GM19023 (cell line): Measurements from ENCODE around the gene AIP.

Experiments used
- ATAC-seq: cut with Tn5 transposase; IDR thresholded peaks from one replicate; pipeline ENCODE4 v1.9.1; 2021; ENCODE audit warnings: mild to moderate bottlenecking, moderate library complexity; ENCODE audit not compliant: unreplicated experiment

Gene AIP

DNA sequence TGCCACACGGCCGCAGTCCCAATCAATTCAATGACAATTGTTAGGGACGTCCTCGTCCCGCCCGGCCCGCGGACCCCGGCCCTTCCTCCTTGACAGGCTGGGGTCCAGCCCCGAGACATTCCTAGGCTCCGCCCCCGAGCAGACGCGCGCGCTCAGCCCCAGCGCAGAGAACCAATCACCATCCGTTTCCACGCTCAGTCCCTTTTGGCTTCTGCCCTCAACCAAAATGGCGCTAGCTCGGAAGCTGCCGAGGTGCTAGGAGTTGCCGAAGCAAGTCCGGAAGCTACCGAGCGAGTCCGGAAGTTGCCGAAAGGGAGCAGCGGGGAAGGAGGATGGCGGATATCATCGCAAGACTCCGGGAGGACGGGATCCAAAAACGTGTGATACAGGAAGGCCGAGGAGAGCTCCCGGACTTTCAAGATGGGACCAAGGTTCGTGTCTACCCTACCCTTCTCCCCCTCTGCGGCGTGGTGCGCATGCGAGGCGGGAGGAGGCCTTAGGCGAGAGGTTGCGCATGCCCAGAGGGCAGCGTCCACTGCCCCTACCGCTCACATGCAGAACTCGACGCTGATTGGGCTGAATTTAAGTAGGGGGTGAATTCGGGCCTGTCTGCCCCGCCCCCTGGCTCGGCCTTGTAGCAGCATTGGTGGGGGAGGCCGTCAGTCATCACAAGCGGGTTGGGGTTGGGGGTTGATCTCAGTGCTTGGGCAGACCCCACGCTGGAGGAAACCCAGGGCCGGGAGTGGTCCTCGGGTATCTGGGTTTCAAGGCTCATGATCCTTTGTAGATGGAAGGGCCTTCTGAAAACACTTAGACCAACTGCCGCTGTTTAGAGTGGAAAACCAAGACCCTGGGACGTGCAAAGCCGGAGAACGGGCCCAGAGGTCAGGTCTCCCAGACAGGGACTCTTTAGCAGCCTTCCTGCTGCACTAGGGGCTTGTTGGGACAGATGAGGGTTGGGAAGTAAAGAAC is at the start of gene AIP:
TSS of gene AIP (plus strand) at position 200 of the 972 bp plus-strand sequence. CDS start at position 333, 133 bp downstream.
- peak; percentile 70 for ATAC-seq

- no peak for ATAC-seq
These were observed 49.1 kb upstream of the AIP start for GRCh38 chr11:67433536-67434394.

- no peak for ATAC-seq
These were observed 48.4 kb upstream of the AIP start for GRCh38 chr11:67434395-67434881.

DNA sequence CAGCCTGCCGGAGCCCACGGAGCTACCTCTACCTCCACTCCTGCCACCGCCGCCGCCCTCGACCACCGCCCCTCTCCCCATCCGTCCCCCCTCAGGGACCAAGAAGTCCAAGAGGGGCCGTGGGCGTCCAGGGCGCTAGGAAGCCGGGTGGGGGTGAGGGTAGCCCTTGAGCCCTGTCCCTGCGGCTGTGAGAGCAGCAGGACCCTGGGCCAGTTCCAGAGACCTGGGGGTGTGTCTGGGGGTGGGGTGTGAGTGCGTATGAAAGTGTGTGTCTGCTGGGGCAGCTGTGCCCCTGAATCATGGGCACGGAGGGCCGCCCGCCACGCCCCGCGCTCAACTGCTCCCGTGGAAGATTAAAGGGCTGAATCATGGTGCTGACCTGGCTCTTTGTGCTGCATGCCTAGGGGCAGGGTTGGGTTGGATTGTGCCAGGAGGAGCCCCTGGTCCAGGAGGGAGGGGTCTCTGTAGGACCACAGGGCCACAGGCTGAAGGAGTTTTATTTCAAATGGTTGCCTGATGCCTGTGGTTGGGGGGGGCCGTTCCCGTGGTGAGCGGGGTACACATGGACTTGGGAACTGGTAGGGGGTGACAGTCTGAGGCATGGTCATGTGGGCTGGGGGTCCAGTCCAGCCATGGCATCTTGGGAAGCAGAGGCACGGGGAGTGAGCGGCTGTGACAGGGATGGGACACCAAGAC is 47.6 kb upstream of the AIP start:
- ATAC-seq = no peak

DNA sequence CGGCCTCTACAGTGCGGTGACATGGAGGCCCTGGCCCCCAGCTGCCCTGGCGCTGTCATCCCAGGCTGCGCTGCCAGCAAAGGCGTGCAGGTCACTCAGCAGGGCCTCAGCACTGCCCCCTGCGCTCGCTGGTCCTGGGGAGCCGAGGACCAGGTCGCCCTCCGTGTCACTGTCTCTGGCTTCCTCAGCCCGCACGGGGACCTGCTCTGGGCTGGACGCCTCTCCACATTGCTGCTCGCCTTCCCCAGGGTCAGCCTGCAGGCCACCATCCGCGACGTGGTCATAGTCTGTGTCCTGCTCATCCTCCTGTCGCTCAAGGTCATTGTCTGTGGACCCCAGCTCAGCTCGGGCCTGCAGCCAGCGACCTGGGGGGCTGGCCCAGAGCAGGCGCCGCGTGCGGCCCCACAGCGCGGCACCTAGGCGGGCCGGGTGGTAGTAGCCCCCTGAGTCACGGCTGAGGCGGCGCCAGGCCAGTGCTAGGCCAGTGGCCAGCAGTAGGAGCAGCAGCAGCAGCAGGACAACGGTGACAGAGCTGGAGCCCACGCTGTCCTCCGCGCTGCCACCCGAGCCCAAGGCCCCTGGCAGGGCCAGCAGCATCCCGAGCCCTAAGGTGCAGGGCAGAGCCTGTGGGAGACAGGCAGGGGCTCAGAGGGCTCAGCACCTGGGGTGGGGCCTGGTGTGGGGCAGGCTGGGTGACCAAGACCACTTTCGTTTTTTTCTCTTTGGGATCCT is 46.9 kb upstream of the AIP start:
- peak; percentile 4 for ATAC-seq

DNA sequence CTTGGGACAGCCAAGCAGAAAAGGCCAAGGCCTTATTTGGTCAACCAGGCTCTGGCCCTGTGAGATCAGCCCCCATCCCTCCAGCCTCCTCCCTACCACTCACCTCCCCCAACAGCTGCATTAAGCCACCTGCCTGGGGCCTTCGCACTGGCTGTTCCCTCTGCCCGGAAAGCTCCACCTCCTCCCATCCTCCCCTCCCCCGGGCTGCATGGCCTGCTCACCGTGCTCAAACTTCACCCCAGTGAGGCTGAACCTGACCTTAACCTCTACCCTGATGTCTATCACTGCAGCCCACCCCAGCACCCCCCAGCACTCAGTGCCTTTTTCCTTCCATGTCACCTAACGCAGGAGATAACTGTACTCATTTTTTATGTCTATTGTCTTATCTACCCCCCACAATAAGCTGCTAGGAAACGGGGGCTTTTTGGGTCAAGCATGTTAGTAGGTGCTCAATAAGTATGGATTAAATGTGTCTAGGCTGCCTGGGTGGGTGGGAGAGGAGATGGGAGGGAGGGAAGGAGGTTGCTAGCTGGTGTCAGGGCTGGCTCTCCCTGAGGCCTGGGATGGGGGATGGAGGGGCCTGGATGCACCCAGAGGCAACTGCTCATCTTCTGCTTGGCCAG is 46.3 kb upstream of the AIP start:
- peak; percentile 30 for ATAC-seq

- ATAC-seq = peak; percentile 38
These were observed 45.6 kb upstream of the AIP start, which contains the start of gene PTPRCAP for GRCh38 chr11:67437082-67437808. Gene PTPRCAP, minus strand, starts transcription at chr11:67437682. Its CDS starts 63 bp downstream, at chr11:67437619.

- no peak for ATAC-seq
These were observed 45.0 kb upstream of the AIP start for GRCh38 chr11:67437809-67438157.

DNA sequence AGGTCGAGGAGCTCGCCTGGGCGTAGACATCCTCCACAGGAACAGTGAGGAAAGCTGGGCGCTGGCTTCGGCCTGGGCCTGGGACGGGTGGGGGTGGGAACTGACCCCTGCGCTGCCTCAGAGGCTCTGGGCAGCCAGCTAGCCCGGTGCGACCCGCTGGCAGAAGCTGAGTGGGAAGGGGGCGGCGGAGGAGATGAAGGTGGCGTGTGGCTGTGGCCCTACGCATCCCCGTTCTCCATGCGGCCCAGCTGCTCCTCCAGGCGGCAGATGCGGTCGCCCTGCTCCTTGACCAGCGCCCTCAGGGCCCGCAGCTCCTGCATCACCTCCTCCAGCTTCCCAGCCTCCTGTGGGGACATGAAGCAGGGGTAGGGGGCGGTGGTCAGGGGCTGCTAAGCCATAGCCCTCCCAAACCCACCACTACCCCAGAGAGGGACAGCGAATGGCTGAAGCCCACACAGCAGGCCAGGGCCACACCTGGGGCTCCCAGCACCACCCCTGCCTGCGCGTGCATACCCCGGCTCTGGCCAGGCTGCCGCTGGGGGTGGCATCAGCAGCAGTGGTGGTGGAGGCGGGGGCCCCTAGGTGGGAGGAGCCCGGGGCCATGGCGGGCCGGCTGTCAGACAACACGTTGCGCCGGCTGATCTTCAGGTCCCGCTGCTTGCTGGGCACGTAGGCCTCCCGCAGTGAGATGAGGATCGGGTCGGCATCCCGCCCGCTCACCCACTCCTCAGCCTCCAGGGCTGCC is 44.5 kb upstream of the AIP start:
- no peak for ATAC-seq

DNA sequence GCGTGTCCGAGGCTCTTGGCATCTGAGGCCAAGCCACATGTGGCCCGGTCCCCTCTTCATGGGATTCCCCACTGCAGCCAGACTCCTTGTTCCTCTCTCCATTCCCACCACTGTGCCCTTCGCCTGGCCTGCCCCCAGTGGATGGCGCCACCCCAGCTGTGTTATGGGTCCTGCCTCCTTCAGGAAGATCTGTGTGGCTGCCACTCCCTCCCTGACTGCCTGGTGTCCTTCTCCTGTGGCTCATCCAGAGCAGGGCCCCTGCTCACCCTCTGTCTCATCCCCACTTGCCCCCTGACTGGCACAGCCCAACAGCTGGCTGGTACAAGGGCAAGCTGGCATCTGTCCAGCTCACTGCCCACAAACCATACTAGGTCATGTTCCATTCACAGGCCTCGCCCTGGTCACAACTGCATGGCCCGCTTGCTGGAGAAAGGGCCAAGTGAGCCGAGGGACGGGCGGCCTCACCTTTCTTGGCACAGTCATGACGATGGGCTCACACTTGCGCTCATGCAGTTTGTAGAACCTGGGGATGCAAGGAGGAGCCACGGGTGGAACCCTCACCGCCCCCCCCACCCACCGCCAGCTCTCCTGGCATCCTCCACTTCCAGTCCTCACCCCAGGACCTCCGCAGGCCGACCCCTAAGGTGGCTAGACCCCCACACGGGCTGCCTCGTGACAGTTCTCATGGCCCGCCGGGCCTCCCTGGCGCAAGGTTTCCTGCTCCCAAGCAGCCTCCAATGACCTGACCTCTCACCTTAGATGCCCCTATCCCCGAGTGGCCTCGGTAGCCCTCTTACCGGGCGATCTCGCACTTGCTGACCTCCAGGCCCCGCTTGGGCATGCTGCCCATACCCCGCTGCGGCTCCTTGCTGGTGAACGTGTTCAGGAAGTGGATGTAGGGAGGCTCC is 43.3 kb upstream of the AIP start:
- ATAC-seq = no peak

DNA sequence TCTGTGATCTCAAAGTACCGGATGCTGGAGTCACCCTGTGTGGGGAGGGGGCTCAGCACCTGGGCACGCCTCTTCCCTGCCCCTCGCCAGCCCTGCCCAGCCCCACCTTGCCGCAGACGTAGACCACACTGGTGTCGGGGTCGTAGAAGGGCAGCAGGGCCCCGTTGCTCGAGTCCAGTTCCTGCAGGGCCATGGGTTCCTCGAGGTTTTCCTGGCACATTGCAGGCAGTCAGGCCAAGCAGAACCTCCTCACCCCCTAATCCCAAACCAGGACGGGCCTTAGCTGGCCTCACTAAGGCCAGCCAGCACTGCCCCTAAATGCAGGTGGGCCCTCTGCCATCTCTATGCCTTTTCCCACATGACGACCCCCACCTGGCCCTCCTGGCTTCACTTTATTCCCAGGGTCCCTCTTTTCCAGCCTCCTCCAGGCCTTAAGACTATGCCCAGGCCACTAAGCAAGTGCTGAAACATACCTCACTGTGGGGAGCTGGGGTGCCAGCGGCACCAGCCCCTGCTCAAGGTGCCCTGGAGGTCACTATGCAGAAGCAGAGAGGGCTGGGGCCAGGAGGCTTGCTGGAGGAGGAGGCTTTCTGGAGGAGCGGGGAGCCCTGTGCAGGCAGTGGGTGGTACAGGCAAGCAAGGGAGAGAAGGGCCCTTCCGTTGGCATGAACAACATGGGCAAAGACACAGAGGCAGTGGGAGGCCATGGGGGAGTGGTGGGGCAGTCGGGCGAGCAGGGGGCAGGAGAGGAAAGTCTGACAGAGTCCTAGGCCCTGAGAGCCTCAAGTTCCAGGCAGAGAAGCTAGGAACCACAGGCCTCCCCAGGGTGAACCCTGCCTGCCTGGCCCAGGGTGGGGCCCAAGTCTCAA is 42.4 kb upstream of the AIP start:
- ATAC-seq = no peak

- no peak for ATAC-seq
These were observed 41.7 kb upstream of the AIP start for GRCh38 chr11:67441098-67441563.

- ATAC-seq = no peak
These were observed 41.0 kb upstream of the AIP start for GRCh38 chr11:67441731-67442351.

GRCh38 chr11:67442504-67443404 is 40.1 kb upstream of the AIP start:
- no peak for ATAC-seq

- ATAC-seq = no peak
These were observed 37.3 kb upstream of the AIP start for GRCh38 chr11:67445515-67445914.
